Heart right ventricle (tissue), 16 donors: ENCODE results near the gene RALGAPA2. TPM values are rescaled to one million over a fixed set of nuclear protein-coding genes. Genes with fewer than 3 reads are reported as not detected.

Experiments used
- ATAC-seq, 8 donors: fragments of 200-7000 bp; cut with Tn5 transposase; one replicate each; pipeline ENCODE4 v1.9.1; 2020; ENCODE audit warnings: mild to moderate bottlenecking in 8 of 8, moderate library complexity in 8 of 8, moderate number of reproducible peaks in 1 of 8
- DNase-seq, 2 donors: peaks; one replicate each; pipeline ENCODE4 v3.0.0-alpha.2; 2020
- H3K27ac ChIP-seq, 10 donors: fragments of 200-600 bp; sonication (generic) in 2 of 10; one replicate each; pipeline versions ENCODE4 v1.5.0 to v1.8.0; 2020 to 2022; ENCODE audit warnings: mild to moderate bottlenecking in 3 of 10
- H3K27me3 ChIP-seq, 7 donors: fragments of 200-600 bp; one replicate each; pipeline ENCODE4 v1.8.0; 2021 to 2022; ENCODE audit warnings: mild to moderate bottlenecking in 2 of 7
- H3K36me3 ChIP-seq, 9 donors: fragments of 200-600 bp; sonication (generic) in 1 of 9; one replicate each; pipeline versions ENCODE4 v1.5.0 to v1.8.0; 2020 to 2022; ENCODE audit warnings: mild to moderate bottlenecking in 2 of 9
- H3K4me1 ChIP-seq, 9 donors: fragments of 200-600 bp; sonication (generic) in 1 of 9; one replicate each; pipeline versions ENCODE4 v1.5.0 to v1.8.0; 2020 to 2022; ENCODE audit warnings: mild to moderate bottlenecking in 4 of 9
- H3K4me3 ChIP-seq, 10 donors: fragments of 200-600 bp; sonication (generic) in 2 of 10; one replicate each; pipeline versions ENCODE4 v1.5.0 to v1.8.0; 2020 to 2022; ENCODE audit warnings: mild to moderate bottlenecking in 7 of 10, moderate library complexity in 2 of 10
- H3K9me3 ChIP-seq, 11 donors: fragments of 200-600 bp in 10 of 11; sonication (generic) in 2 of 11; one replicate each; pipeline versions ENCODE4 v1.5.0 to v1.8.0; 2013 to 2022; ENCODE audit warnings: mild to moderate bottlenecking in 2 of 11, control low read depth in 1 of 11, moderate library complexity in 1 of 11
- WGBS, 2 donors: extraction: QIAGEN DNeasy Blood & Tissue Kit; methylation state at CpG; one replicate each; pipeline ENCODE4 v1.1.7; 2013; ENCODE audit warnings: inconsistent platforms in 1 of 2; 5-methylcytosine and 5-hydroxymethylcytosine counted together
- intact Hi-C, 10 donors: fragments of 100-400 bp; cut with DNase I; formaldehyde crosslinking; loops; one replicate each; pipeline versions ENCODE4 v1.11.1 to v1.14.2; 2022
- polyA plus RNA-seq, 2 donors: library from polyadenylated mRNA; stranded (reverse); fragments of 200-250 nt; gene quantifications; one replicate each; pipeline ENCODE4 v1.2.3, GENCODE V29; 2013
- total RNA-seq, 10 donors: library from RNA; stranded (reverse); fragmentation: NEBNext Ultra II Directional in 3 of 10; extraction: Animal tissue kit (Norgen Biotek cat#: 25700) in 3 of 10; gene quantifications; one replicate each; pipeline versions ENCODE4 v1.2.1 to v1.2.4, GENCODE V29; 2021 to 2023
- TF ChIP-seq, protein P1 (sequence below), 9 donors: fragments of 200-600 bp; sonication (generic) in 2 of 9; IDR thresholded peaks; one replicate each; pipeline versions ENCODE4 v1.5.0 to v1.8.0; 2021 to 2022; ENCODE audit warnings: antibody characterized with exemption in 9 of 9, mild to moderate bottlenecking in 5 of 9, moderate library complexity in 1 of 9
- donor health status: Arrhythmogenic right ventricular cardiomyopathy.
- donor health status: ischemic (EF 13 %, LVEDD 7.1; RV severe dilation, severe dysfunction).
- donor health status: healthy with polysubstance abuse.
- donor health status: DM: no; HTN: yes; CAD: no.
- donor health status: DM: no; HTN: no; CAD: no.
- donor health status: ischemic (EF 25% LVEDD 6.9; RV normal size, moderate dysfunction).
- donor health status: ischemic (EF 25% LVEDD 5.7; RV mildly dilated, moderate dysfunction).
- donor health status: healthy.
- donor health status: DM: yes; HTN: yes; CAD: no.
- donor health status: Ischemic cardiomyopathy.
- donor health status: ischemic (EF 35%, LVEDD 5.7; RV mildly dilated, moderate dysfunction).
- donor health status: nonischemic (EF 11% LVEDD 7.7; RV severe dilation, severe dysfunction).
- donor health status: DM: yes; HTN: yes; CAD: no.
- donor health status: PGD.
- donor health status: ischemic (EF 29% LVEDD 5.4; RV normal size, mild dysfunction).
- donor health status: nonischemic (EF 23%, LVEDD 6.1; RV moderate dilation, normal function).

The RALGAPA2 gene
- total and polyA plus RNA-seq, 12 donors: 4.1 to 26.8 (median 18.2) TPM

DNA sequence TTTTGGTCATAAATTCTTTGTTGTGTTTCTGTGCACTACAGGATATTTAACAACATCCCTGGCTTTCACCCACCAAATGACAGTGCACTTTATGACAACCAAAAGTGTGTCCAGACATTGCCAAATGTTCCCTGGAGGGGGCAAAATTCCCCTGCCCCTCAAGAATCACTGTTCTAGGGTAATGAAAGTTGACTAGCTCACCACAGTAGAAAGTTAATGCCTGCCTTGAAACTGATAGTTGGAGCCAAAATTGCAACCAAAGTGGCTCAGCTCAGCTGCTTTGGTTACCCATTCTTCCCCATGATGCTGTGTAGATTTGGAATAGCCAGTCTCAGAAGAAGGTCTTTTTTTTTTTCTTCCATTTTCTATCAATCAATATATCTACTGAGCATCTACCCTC is 150.6 kb downstream of the RALGAPA2 start:
- no peaks in the 10 kb centered on the region for H3K9me3 ChIP-seq
- H3K27me3 ChIP-seq: no peaks in the 10 kb centered on the region
- H3K4me1 ChIP-seq: peaks cover 0 to 3% (median 0%) of the 10 kb centered on the region in 9 donors
- intact Hi-C loops: loop anchor here in 3 of 10 donors (10.0 kb wide), 3 partner anchors 197 to 487 kb away; partner anchors contain the start of gene INSM1 (in 1 of the 3)
- DNase-seq (no peak), ATAC-seq (no peak)
- TF ChIP-seq, protein P1, sequence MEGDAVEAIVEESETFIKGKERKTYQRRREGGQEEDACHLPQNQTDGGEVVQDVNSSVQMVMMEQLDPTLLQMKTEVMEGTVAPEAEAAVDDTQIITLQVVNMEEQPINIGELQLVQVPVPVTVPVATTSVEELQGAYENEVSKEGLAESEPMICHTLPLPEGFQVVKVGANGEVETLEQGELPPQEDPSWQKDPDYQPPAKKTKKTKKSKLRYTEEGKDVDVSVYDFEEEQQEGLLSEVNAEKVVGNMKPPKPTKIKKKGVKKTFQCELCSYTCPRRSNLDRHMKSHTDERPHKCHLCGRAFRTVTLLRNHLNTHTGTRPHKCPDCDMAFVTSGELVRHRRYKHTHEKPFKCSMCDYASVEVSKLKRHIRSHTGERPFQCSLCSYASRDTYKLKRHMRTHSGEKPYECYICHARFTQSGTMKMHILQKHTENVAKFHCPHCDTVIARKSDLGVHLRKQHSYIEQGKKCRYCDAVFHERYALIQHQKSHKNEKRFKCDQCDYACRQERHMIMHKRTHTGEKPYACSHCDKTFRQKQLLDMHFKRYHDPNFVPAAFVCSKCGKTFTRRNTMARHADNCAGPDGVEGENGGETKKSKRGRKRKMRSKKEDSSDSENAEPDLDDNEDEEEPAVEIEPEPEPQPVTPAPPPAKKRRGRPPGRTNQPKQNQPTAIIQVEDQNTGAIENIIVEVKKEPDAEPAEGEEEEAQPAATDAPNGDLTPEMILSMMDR (IDR thresholded peaks at IDR 0.05): no peak
- no peak overlapping the region for H3K4me3 ChIP-seq
- H3K27ac ChIP-seq: no peak overlapping the region
- H3K36me3 ChIP-seq: peaks cover 0 to 56% (median 3%) of the 10 kb centered on the region in 9 donors

- ATAC-seq (no peak), DNase-seq (no peak)
- no peaks in the 10 kb centered on the region for H3K4me1 ChIP-seq
- intact Hi-C loops: loop anchor here in 3 of 10 donors (10.0 kb wide), 3 partner anchors 196 to 486 kb away; partner anchors contain the start of gene INSM1 (in 1 of the 3)
- no peaks in the 10 kb centered on the region for H3K27me3 ChIP-seq
- TF ChIP-seq, protein P1 (IDR thresholded peaks at IDR 0.05): no peak
- H3K27ac ChIP-seq: no peak overlapping the region
- H3K9me3 ChIP-seq: no peaks in the 10 kb centered on the region
- H3K4me3 ChIP-seq: no peak overlapping the region
- WGBS, 2 donors: 92 to 100% methylated on average over 1 of the region's 1 CpG
- H3K36me3 ChIP-seq: peaks cover 0 to 60% (median 5%) of the 10 kb centered on the region in 9 donors
These were observed 151.3 kb downstream of the RALGAPA2 start for GRCh38 chr20:20561172-20561571.

DNA sequence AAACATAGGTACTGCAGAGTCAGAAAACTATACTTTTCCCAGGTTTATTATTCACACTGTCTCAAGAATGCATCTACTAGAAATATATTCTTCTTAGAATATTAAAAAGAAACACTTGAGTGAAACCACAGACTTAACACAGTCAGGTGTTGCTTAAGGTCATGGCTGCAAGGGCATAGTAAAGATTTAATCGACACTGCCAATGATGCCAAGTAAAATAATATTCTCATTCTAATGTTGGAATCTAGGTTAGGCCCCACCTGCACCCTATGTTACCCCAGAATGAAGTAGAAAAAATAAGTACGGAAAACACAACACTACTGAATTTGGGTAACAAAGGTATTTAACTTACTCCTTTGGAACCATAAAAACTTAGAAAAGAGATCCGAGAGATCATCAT is 155.0 kb downstream of the RALGAPA2 start:
- ATAC-seq (no peak), DNase-seq (no peak)
- Histone ChIP-seq H3K27me3 (no peaks in the 10 kb centered on the region), H3K36me3 (peaks cover 0 to 51% (median 4%) of the 10 kb centered on the region in 9 donors), H3K9me3 (peaks cover 0 to 12% (median 0%) of the 10 kb centered on the region in 11 donors), H3K27ac (no peak overlapping the region), H3K4me1 (no peaks in the 10 kb centered on the region), H3K4me3 (no peak overlapping the region)
- intact Hi-C loops: loop anchor here in 1 of 10 donors (10.0 kb wide), 1 partner anchor 63 kb away; no protein-coding TSS in a partner anchor
- WGBS, 2 donors: 97% methylated on average over 3 of the region's 3 CpGs
- TF ChIP-seq, protein P1 (IDR thresholded peaks at IDR 0.05): no peak

GRCh38 chr20:20555838-20556237 is 156.6 kb downstream of the RALGAPA2 start:
- intact Hi-C loops: loop anchor here in 1 of 10 donors (10.0 kb wide), 1 partner anchor 61 kb away; no protein-coding TSS in a partner anchor

More at GRCh38 chr20:20555838-20556237, 156.6 kb downstream of the RALGAPA2 start:
- H3K9me3 ChIP-seq: peaks cover 0 to 12% (median 0%) of the 10 kb centered on the region in 11 donors
- TF ChIP-seq, protein P1 (IDR thresholded peaks at IDR 0.05): no peak
- ATAC-seq: no peak
- WGBS, 2 donors: 100% methylated on average over 1 of the region's 1 CpG
- no peak for DNase-seq
- H3K4me3 ChIP-seq: no peak overlapping the region
- H3K36me3 ChIP-seq: peaks cover 0 to 42% (median 4%) of the 10 kb centered on the region in 9 donors
- H3K27me3 ChIP-seq: no peaks in the 10 kb centered on the region
- no peaks in the 10 kb centered on the region for H3K4me1 ChIP-seq
- H3K27ac ChIP-seq: no peak overlapping the region
